GM10266 (cell line): ENCODE data around the gene TTN.

Experiments
- DNase-seq: peaks from one replicate; pipeline ENCODE4 v3.0.0; 2012; ENCODE audit errors: extremely low spot score
- TF ChIP-seq, protein P1 (sequence below): IDR thresholded peaks from 2 replicates; pipeline ENCODE4 v1.5.1; 2012; ENCODE audit warnings: mild to moderate bottlenecking, low read depth; ENCODE audit not compliant: control insufficient read depth, insufficient read depth; ENCODE audit errors: missing control alignments

The TTN gene

DNA sequence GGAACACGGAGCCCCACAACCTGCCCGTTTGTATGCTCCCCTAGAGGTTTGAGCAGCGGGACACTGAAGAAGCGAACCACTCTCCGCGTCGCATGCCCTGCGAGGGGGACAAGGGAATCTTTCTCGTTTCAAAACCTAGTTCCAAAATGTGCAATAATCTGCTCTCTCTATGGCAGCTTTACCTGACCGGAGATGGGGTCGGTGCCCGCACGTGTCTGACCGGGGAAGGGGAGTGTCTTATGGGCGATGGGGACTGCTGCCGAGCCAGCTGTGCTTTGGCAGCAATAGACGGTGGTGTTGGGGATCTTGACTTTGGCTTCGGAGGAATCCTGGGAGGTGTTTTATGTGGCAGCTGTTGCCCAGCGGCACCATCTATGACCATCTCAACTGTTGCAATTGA is 7.9 kb downstream of the TTN start:
- TF ChIP-seq, protein P1, sequence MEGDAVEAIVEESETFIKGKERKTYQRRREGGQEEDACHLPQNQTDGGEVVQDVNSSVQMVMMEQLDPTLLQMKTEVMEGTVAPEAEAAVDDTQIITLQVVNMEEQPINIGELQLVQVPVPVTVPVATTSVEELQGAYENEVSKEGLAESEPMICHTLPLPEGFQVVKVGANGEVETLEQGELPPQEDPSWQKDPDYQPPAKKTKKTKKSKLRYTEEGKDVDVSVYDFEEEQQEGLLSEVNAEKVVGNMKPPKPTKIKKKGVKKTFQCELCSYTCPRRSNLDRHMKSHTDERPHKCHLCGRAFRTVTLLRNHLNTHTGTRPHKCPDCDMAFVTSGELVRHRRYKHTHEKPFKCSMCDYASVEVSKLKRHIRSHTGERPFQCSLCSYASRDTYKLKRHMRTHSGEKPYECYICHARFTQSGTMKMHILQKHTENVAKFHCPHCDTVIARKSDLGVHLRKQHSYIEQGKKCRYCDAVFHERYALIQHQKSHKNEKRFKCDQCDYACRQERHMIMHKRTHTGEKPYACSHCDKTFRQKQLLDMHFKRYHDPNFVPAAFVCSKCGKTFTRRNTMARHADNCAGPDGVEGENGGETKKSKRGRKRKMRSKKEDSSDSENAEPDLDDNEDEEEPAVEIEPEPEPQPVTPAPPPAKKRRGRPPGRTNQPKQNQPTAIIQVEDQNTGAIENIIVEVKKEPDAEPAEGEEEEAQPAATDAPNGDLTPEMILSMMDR, result no peak
- DNase-seq, result no peak

DNA sequence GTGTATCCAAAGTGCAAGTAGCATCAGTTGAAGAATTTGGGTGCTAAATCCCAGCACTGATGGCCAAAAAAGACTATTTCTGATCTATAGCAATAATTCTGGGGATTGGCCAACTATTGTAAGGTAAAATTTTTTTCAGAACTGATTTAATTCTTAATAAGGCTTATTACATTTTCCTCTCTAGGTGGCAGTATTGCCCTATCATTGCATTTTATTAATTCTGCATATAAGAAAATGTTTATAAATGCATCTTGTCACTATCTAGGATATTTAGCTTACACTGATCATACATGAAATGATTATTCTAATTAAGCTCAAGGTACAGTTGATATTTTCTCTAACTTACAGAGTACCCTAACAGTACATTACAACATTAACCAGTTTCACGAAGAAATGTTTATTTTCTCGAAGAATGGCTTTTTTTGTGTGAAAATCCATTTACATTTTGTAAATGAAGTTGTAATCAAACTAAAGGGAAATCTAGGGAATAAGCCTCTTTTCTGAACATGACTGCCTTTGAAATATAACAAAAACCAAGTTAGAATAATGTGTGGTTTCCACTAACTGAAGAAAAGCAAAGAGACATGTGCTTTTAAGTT is 11.0 kb downstream of the TTN start:
- TF ChIP-seq, protein P1, result peak; percentile 45
- peak; percentile 12 for DNase-seq

DNA sequence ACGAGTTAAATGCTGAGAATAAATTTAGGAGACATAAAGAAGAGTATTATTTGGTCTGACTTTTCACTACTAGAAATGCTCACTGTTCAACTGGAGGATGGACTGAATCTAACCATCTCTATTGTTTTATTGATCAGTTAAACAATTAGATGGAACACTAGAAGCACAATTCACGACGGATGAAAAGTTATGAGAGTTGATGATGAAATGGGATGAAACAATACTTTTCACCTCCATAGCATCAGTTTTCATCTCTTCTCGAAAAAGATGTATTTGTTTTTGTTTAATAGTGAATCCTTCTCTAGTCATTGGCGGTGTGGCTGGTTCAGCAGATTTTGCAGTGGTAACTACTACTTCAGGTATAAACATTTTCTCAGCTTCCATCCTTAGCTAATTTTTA is 19.3 kb downstream of the TTN start:
- TF ChIP-seq, protein P1, result no peak
- DNase-seq, result no peak

DNA sequence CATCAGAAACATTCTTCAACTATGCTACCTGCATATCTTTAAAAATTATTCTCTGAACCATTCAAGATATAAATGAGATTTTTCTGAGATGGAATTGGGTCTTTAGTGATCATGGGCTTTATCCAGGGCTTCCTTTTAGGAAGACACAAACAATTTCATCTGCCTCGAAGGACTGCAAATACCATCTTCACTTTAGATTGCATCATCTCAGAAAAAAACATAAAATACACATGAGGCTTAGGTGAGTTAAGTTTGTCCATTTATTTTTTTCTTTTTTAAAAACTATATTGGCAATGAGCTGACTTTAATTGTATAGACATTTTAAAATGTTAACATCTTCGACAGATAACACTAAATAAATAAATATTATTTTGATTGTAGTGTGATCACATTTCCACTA is 20.1 kb downstream of the TTN start:
- DNase-seq, result no peak
- TF ChIP-seq, protein P1, result no peak

DNA sequence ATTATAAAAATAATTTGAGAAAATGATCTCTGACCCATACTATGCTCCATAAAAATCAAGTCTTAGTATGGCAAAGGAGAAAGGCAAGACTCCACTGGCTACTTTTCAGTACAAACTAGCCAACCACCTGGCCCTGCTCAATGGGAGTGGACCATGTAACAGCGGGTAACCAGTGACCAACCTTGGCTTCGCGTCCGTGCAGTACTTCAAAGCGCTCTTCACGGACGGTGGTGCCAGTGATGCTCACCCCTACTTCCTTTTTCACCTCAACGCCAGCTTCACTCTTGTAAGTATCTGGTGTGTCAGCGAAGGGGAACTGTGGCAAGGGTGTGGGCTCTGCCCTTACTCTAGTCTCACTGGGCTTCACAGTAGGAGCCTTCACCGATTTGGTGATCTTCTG is 23.3 kb downstream of the TTN start:
- TF ChIP-seq, protein P1, result no peak
- DNase-seq, result no peak

DNA sequence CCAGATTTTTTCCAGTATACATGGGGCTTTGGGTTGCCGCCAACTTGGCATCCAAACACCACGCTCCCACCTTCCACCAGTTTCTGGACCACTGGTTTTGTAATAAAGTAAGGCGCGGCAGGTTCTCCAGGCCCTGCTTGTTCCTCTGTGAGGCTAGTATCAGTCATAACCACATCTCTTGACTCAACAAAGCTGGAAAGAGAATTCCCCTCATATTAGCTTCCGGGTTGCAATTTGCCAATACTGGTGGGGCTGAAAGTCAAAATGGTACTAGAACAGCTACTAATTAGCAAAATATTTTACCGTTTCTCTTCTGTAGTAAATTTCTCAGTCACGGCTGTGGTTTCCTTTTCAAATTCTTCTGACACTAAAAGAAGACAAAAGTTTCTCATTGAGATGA is 25.0 kb downstream of the TTN start:
- no peak for DNase-seq
- TF ChIP-seq, protein P1, result no peak

DNA sequence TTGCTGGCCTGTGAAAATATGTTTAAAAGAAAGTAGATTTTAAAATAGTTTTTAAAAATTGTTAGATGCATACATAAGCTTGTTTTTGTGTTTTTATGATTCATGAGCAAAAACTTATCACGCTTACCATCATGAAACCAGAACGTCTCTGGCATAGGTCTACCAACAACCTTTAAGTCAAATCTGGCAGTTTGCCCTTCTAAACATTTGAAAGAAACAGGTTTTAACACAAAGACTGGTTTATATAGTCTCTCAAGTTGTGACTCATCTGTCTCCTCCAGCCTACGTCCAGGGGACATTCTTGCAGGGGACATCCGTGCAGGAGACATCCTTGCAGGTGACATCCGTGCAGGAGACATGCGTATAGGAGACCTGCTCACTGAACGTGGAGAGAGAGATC is 29.6 kb downstream of the TTN start:
- DNase-seq, result no peak
- TF ChIP-seq, protein P1, result no peak
